ENCODE data around the gene KLF4. TPM values are rescaled to one million over a fixed set of nuclear protein-coding genes. Genes with fewer than 3 reads are reported as not detected.
A peak's percentile ranks its signal among the peaks of the same experiment; 100 is the strongest.

Gene KLF4
- total RNA-seq, result 100 to 1,000 TPM; 203 to 454 (median 438) TPM
- long read RNA-seq, donor 1, transcript KLF4-205 (3 exons, 2,393 nt), result major isoform, 96 of 206 reads
- long read RNA-seq, donor 1, transcript KLF4-201 (5 exons, 2,813 nt), result minor isoform, 63 of 206 reads
- long read RNA-seq, donor 1, partial matches to known transcripts, result 33 of 206 reads
- long read RNA-seq, donor 1, other reads (novel, unspliced or antisense), result 14 of 206 reads
- long read RNA-seq, donor 2, transcript KLF4-205 (3 exons, 2,393 nt), result major isoform, 18 of 64 reads
- long read RNA-seq, donor 2, transcript KLF4-201 (5 exons, 2,813 nt), result minor isoform, 6 of 64 reads
- long read RNA-seq, donor 2, partial matches to known transcripts, result 39 of 64 reads
- long read RNA-seq, donor 2, other reads (novel, unspliced or antisense), result 1 of 64 reads

GRCh38 chr9:107489687-107490605 is at the start of gene KLF4:
KLF4 (minus strand) TSS chr9:107489769; CDS start chr9:107489172, 597 bp downstream.
- no peak for TF ChIP-seq CTCF (IDR thresholded peaks at IDR 0.05)
- peaks cover 6% of the 10 kb centered on the region for H3K4me1 ChIP-seq (ENCODE audit: low read depth)
- ATAC-seq (peak; percentile 78), DNase-seq (peak; percentile 92 to 94 (median 94))
- no peaks in the 10 kb centered on the region for H3K36me3 ChIP-seq (ENCODE audit: low read depth)
- H3K9me3 ChIP-seq, result no peaks in the 10 kb centered on the region
- intact Hi-C loops (cut with DNase I, micrococcal nuclease), result loop anchor here (5.0 to 10.0 kb wide), 4 partner anchors 105 to 785 kb away; no protein-coding TSS in a partner anchor
- H3K4me3 ChIP-seq, result peak within 1 kb of the TSS; percentile 67

GRCh38 chr9:107536462-107536861 is 46.9 kb upstream of the KLF4 start:
- intact Hi-C loops (cut with DNase I, micrococcal nuclease), result no loop called here
- DNase-seq (peak in 1 of 3 donors; percentile 44), ATAC-seq (peak; percentile 84)
- Histone ChIP-seq H3K36me3 (ENCODE audit: low read depth) (no peaks in the 10 kb centered on the region), H3K9me3 (no peaks in the 10 kb centered on the region), H3K4me3 (no peak overlapping the region), H3K4me1 (ENCODE audit: low read depth) (peaks cover 9% of the 10 kb centered on the region)
- no peak for TF ChIP-seq CTCF (IDR thresholded peaks at IDR 0.05)

- H3K9me3 ChIP-seq, result no peaks in the 10 kb centered on the region
- no peaks in the 10 kb centered on the region for H3K36me3 ChIP-seq (ENCODE audit: low read depth)
- ATAC-seq, result no peak
- H3K4me3 ChIP-seq, result no peak overlapping the region
- no peak for DNase-seq
- TF ChIP-seq CTCF (IDR thresholded peaks at IDR 0.05), result no peak
- peaks cover 9% of the 10 kb centered on the region for H3K4me1 ChIP-seq (ENCODE audit: low read depth)
- intact Hi-C loops (cut with DNase I, micrococcal nuclease), result no loop called here
These were observed 45.0 kb upstream of the KLF4 start for GRCh38 chr9:107534510-107535078.

- Histone ChIP-seq H3K36me3 (ENCODE audit: low read depth) (no peaks in the 10 kb centered on the region), H3K4me1 (ENCODE audit: low read depth) (no peaks in the 10 kb centered on the region), H3K4me3 (no peak overlapping the region), H3K9me3 (no peaks in the 10 kb centered on the region)
- ATAC-seq (no peak), DNase-seq (no peak)
- intact Hi-C loops (cut with DNase I, micrococcal nuclease), result no loop called here
- TF ChIP-seq CTCF (IDR thresholded peaks at IDR 0.05), result no peak
These were observed 41.1 kb upstream of the KLF4 start for GRCh38 chr9:107530679-107531078.

GRCh38 chr9:107528686-107529085 is 39.1 kb upstream of the KLF4 start:
- no peaks in the 10 kb centered on the region for H3K36me3 ChIP-seq (ENCODE audit: low read depth)
- no peaks in the 10 kb centered on the region for H3K9me3 ChIP-seq
- no peaks in the 10 kb centered on the region for H3K4me1 ChIP-seq (ENCODE audit: low read depth)
- DNase-seq, result no peak
- no peak for TF ChIP-seq CTCF (IDR thresholded peaks at IDR 0.05)
- H3K4me3 ChIP-seq, result no peak overlapping the region
- intact Hi-C loops (cut with DNase I, micrococcal nuclease), result no loop called here
- no peak for ATAC-seq
